HCT116 (cell line): ENCODE data around the gene UNC5C. TPM values are rescaled to one million over a fixed set of nuclear protein-coding genes. Genes with fewer than 3 reads are reported as not detected.

Experiments
- ATAC-seq: fragments of 200-7000 bp; cut with Tn5 transposase; 2 replicates; pipeline ENCODE4 v1.9.1; 2020; ENCODE audit warnings: mild to moderate bottlenecking, moderate library complexity
- BruUV-seq: library from RNA; stranded (reverse); fragments of 400-500 nt; replicated peaks from 2 replicates; lab custom pipeline; 2021; lab: Mats Ljungman, UMichigan
- CTCF ChIA-PET: fragments of 300-600 bp; sonication (Branson Sonifier 250); formaldehyde crosslinking; loops from one replicate; lab custom pipeline; 2021; ENCODE audit warnings: antibody characterized with exemption; lab: Charles Lee
- POLR2A ChIA-PET: fragments of 300-600, 350-600 bp; sonication (Branson Sonifier 250); formaldehyde crosslinking; loops from one replicate; lab custom pipeline; 2021; ENCODE audit warnings: antibody characterized with exemption; lab: Charles Lee
- RAD21 ChIA-PET, 2 experiments: fragments of 300-600 bp; sonication (Branson Sonifier 250); formaldehyde crosslinking; loops; one replicate each; lab custom pipeline; 2023; ENCODE audit warnings: low total read pairs in 2 of 2; ENCODE audit not compliant: uncharacterized antibody in 2 of 2, unreplicated experiment in 2 of 2, low non-redundant PET in 1 of 2; lab: Charles Lee
- DNase-seq: peaks from one replicate; pipeline ENCODE4 v3.0.0-alpha.2; 2010; ENCODE audit warnings: low read depth, low spot score
- H2AFZ ChIP-seq: fragments of 200-600 bp; shearing (Covaris generic), sonication (generic); 2 replicates; pipeline ENCODE4 v1.6.1; 2017; ENCODE audit warnings: low read depth, mixed run types, mixed read lengths, antibody characterized with exemption, low read length; ENCODE audit not compliant: poor library complexity, severe bottlenecking
- H3K27ac ChIP-seq: 2 replicates; pipeline ENCODE4 v1.5.1; 2012; ENCODE audit warnings: low read depth, low read length
- H3K27me3 ChIP-seq: fragments of 200-600 bp; sonication (generic); 2 replicates; pipeline ENCODE4 v1.6.1; 2016; ENCODE audit warnings: mixed run types, low read length, mixed read lengths; ENCODE audit not compliant: insufficient read depth
- H3K36me3 ChIP-seq, 2 experiments: fragments of 200-500 bp in 1 of 2; fragments of 200-600 bp in 1 of 2; sonication (Bioruptor generic) in 1 of 2; sonication (generic) in 1 of 2; 2 replicates each; pipeline versions ENCODE4 v1.5.1 to v1.6.1; 2014 to 2016; ENCODE audit warnings: low read length in 2 of 2, inconsistent platforms in 1 of 2, mixed read lengths in 1 of 2, mixed run types in 1 of 2; ENCODE audit not compliant: insufficient read depth in 2 of 2, control insufficient read depth in 1 of 2
- H3K4me1 ChIP-seq, 2 experiments: fragments of 200-600 bp in 1 of 2; sonication (generic) in 1 of 2; 2 replicates each; pipeline versions ENCODE4 v1.5.1 to v1.6.1; 2012 to 2017; ENCODE audit warnings: low read length in 2 of 2, inconsistent platforms in 1 of 2, mild to moderate bottlenecking in 1 of 2, mixed read lengths in 1 of 2, mixed run types in 1 of 2, moderate library complexity in 1 of 2; ENCODE audit not compliant: insufficient read depth in 2 of 2, control insufficient read depth in 1 of 2
- H3K4me2 ChIP-seq: fragments of 200-600 bp; sonication (generic); 2 replicates; pipeline ENCODE4 v1.6.1; 2017; ENCODE audit warnings: mixed run types, low read length, mixed read lengths
- H3K4me3 ChIP-seq, 2 experiments: fragments of 200-600 bp in 1 of 2; sonication (generic) in 1 of 2; replicated peaks in 1 of 2; 2 replicates each; pipeline ENCODE4 v1.5.1; 2011 to 2016; ENCODE audit warnings: low read length in 2 of 2, control low read depth in 1 of 2, low read depth in 1 of 2, mild to moderate bottlenecking in 1 of 2, mixed read lengths in 1 of 2, mixed run types in 1 of 2
- H3K79me2 ChIP-seq: fragments of 200-600 bp; sonication (generic); 2 replicates; pipeline ENCODE4 v1.6.1; 2017; ENCODE audit warnings: mild to moderate bottlenecking, mixed run types, low read length, moderate library complexity, mixed read lengths; ENCODE audit not compliant: insufficient read depth
- H3K9ac ChIP-seq: fragments of 200-600 bp; sonication (generic); 2 replicates; pipeline ENCODE4 v1.6.1; 2016; ENCODE audit warnings: low read length, mixed read lengths
- H3K9me2 ChIP-seq: fragments of 200-600 bp; sonication (generic), shearing (Covaris generic); 2 replicates; pipeline ENCODE4 v1.6.1; 2017; ENCODE audit warnings: mixed run types, mild to moderate bottlenecking, moderate library complexity; ENCODE audit not compliant: insufficient read depth
- H3K9me3 ChIP-seq, 2 experiments: fragments of 200-500 bp in 1 of 2; fragments of 200-600 bp in 1 of 2; sonication (Bioruptor generic) in 1 of 2; sonication (generic) in 1 of 2; 2 replicates each; pipeline ENCODE4 v1.6.1; 2014 to 2017; ENCODE audit warnings: low read length in 2 of 2, mixed read lengths in 2 of 2, inconsistent platforms in 1 of 2, low read depth in 1 of 2, mild to moderate bottlenecking in 1 of 2, mixed run types in 1 of 2, moderate library complexity in 1 of 2; ENCODE audit not compliant: control insufficient read depth in 1 of 2, insufficient read depth in 1 of 2
- H4K20me1 ChIP-seq: fragments of 200-600 bp; sonication (generic), shearing (Covaris generic); 2 replicates; pipeline ENCODE4 v1.6.1; 2017; ENCODE audit warnings: mixed run types, mild to moderate bottlenecking, moderate library complexity; ENCODE audit not compliant: insufficient read depth
- ATF3 ChIP-seq: IDR thresholded peaks from 2 replicates; pipeline ENCODE4 v1.6.1; 2012
- CBX3 ChIP-seq: IDR thresholded peaks from 2 replicates; pipeline ENCODE4 v1.6.1; 2012; ENCODE audit warnings: low read depth
- CTCF ChIP-seq, 3 experiments: fragments of 200-600 bp in 1 of 3; sonication (generic) in 1 of 3; IDR thresholded peaks in 2 of 3; conservative IDR thresholded peaks in 1 of 3; 2 replicates each; pipeline ENCODE4 v1.5.1; 2012 to 2017; ENCODE audit warnings: low read depth in 2 of 3, low read length in 2 of 3, antibody characterized with exemption in 1 of 3, borderline replicate concordance in 1 of 3, control low read depth in 1 of 3, mild to moderate bottlenecking in 1 of 3, mixed read lengths in 1 of 3, mixed run types in 1 of 3, moderate library complexity in 1 of 3; ENCODE audit not compliant: insufficient read depth in 1 of 3
- EGR1 ChIP-seq: IDR thresholded peaks from 2 replicates; pipeline ENCODE4 v1.6.1; 2012; ENCODE audit warnings: low read depth
- EZH2phosphoT487 ChIP-seq: fragments of 200-600 bp; IDR thresholded peaks from 2 replicates; pipeline ENCODE4 v1.6.1; 2018; ENCODE audit warnings: antibody characterized with exemption, borderline replicate concordance
- MAX ChIP-seq: IDR thresholded peaks from 2 replicates; pipeline ENCODE4 v1.6.1; 2012
- POLR2AphosphoS5 ChIP-seq: IDR thresholded peaks from 2 replicates; pipeline ENCODE4 v1.6.1; 2011; ENCODE audit warnings: mild to moderate bottlenecking, low read depth, low read length, moderate library complexity
- REST ChIP-seq: IDR thresholded peaks from 2 replicates; pipeline ENCODE4 v1.6.1; 2012; ENCODE audit warnings: low read depth
- SRF ChIP-seq: IDR thresholded peaks from 2 replicates; pipeline ENCODE4 v1.6.1; 2012; ENCODE audit warnings: low read depth
- YY1 ChIP-seq: IDR thresholded peaks from 2 replicates; pipeline ENCODE4 v1.6.1; 2011; ENCODE audit warnings: low read length, low read depth, moderate library complexity, mild to moderate bottlenecking; ENCODE audit not compliant: insufficient replicate concordance; ENCODE audit errors: extremely low read depth
- intact Hi-C: fragments of 100-400 bp; cut with micrococcal nuclease; formaldehyde crosslinking; loops from 2 replicates; pipeline ENCODE4 v1.10.0; 2022
- total RNA-seq: library from RNA; stranded (reverse); gene quantifications from one replicate; pipeline ENCODE4 v1.2.1, GENCODE V29; 2021; ENCODE audit not compliant: unreplicated experiment

UNC5C gene
- total RNA-seq, 1 experiment from 2014 or later = not detected

- no peak for ATAC-seq
- Histone ChIP-seq H3K27ac (no peak overlapping the region), H4K20me1 (no peaks in the 10 kb centered on the region), H3K36me3 (no peaks in the 10 kb centered on the region), H3K4me2 (no peak overlapping the region), H3K27me3 (no peaks in the 10 kb centered on the region), H3K79me2 (no peaks in the 10 kb centered on the region), H3K4me3 (no peak overlapping the region), H2AFZ (no peak overlapping the region), H3K9ac (no peak overlapping the region), H3K9me3 (no peaks in the 10 kb centered on the region), H3K9me2 (no peaks in the 10 kb centered on the region), H3K4me1 (no peaks in the 10 kb centered on the region)
- intact Hi-C loops = no loop called here
- RAD21 ChIA-PET = no interaction called here
- CTCF ChIA-PET = no interaction called here
- no peak for DNase-seq
- no peak for TF ChIP-seq ATF3
- TF ChIP-seq SRF = no peak
- TF ChIP-seq EZH2phosphoT487 = no peak
- no peak for TF ChIP-seq YY1
- TF ChIP-seq POLR2AphosphoS5 = no peak
- no peak for TF ChIP-seq CBX3
- no peak for TF ChIP-seq MAX
- TF ChIP-seq CTCF (IDR thresholded peaks at IDR 0.05 in 2 of 3, conservative IDR thresholded peaks at IDR 0.05 in 1 of 3; ENCODE audit: borderline replicate concordance in 1 of 3, insufficient read depth in 1 of 3, low read depth in 2 of 3, low read length in 2 of 3) = no peak
- no peak for TF ChIP-seq REST
- TF ChIP-seq EGR1 = no peak
- POLR2A ChIA-PET = no interaction called here
- no TSS peak for BruUV-seq
These were observed 12.1 kb downstream of the UNC5C start for GRCh38 chr4:95536650-95537049.
